Uterus (tissue), 4 donors: Measurements from ENCODE around the gene STPG4. TPM values are rescaled to one million over a fixed set of nuclear protein-coding genes. Genes with fewer than 3 reads are reported as not detected.

Experiments
- DNase-seq, 2 donors: peaks; one replicate each; pipeline ENCODE4 v3.0.0-alpha.2; 2019 to 2020
- H3K27ac ChIP-seq, 2 donors: fragments of 200-600 bp; sonication (generic); 1 replicate in 1 of 2; 2 replicates in 1 of 2; pipeline ENCODE4 v1.5.1; 2016 to 2018
- H3K27me3 ChIP-seq, 2 donors: fragments of 200-600 bp; sonication (generic); one replicate each; pipeline ENCODE4 v1.5.1; 2018 to 2019; ENCODE audit warnings: control low read depth in 1 of 2
- H3K36me3 ChIP-seq, 2 donors: fragments of 200-600 bp; sonication (generic); one replicate each; pipeline ENCODE4 v1.5.1; 2019; ENCODE audit warnings: control low read depth in 1 of 2
- H3K4me1 ChIP-seq, 2 donors: fragments of 200-600 bp; sonication (generic); one replicate each; pipeline ENCODE4 v1.5.1; 2018 to 2019; ENCODE audit warnings: control low read depth in 1 of 2
- H3K4me3 ChIP-seq, 2 donors: fragments of 200-600 bp; sonication (generic); 1 replicate in 1 of 2; 2 replicates in 1 of 2; pipeline ENCODE4 v1.5.1; 2018 to 2019; ENCODE audit warnings: mild to moderate bottlenecking in 1 of 2
- H3K9me3 ChIP-seq, 2 donors: fragments of 200-600 bp; sonication (generic); one replicate each; pipeline ENCODE4 v1.5.1; 2019; ENCODE audit warnings: control low read depth in 1 of 2
- POLR2A ChIP-seq, 2 donors: fragments of 450-650 bp; IDR thresholded peaks; one replicate each; pipeline ENCODE4 v1.6.1; 2016; ENCODE audit warnings: antibody characterized with exemption in 2 of 2, mild to moderate bottlenecking in 1 of 2, moderate library complexity in 1 of 2
- intact Hi-C: fragments of 100-400 bp; cut with DNase I; formaldehyde crosslinking; loops from one replicate; pipeline ENCODE4 v1.15.1; 2023; ENCODE audit warnings: low total_unique reads
- total RNA-seq, 4 donors: library from RNA; depleted of rRNA in 3 of 4; stranded (reverse); fragments of >200 nt in 3 of 4; gene quantifications; one replicate each; pipeline versions ENCODE4 v1.1.0 to v1.2.4, GENCODE V29; 2014 to 2023
- TF ChIP-seq, protein P1 (sequence below), 4 experiments: fragments of 200-600 bp in 2 of 4; fragments of 450-650 bp in 2 of 4; sonication (generic) in 2 of 4; IDR thresholded peaks; one replicate each; pipeline ENCODE4 v1.5.1; 2016 to 2019; ENCODE audit warnings: antibody characterized with exemption in 4 of 4, mild to moderate bottlenecking in 2 of 4, moderate library complexity in 1 of 4
- donor health status: DM: yes; HTN: yes; CAD: no.

The STPG4 gene
- total RNA-seq, 4 donors from 2014 or later = 1.0 TPM; not detected in 3

DNA sequence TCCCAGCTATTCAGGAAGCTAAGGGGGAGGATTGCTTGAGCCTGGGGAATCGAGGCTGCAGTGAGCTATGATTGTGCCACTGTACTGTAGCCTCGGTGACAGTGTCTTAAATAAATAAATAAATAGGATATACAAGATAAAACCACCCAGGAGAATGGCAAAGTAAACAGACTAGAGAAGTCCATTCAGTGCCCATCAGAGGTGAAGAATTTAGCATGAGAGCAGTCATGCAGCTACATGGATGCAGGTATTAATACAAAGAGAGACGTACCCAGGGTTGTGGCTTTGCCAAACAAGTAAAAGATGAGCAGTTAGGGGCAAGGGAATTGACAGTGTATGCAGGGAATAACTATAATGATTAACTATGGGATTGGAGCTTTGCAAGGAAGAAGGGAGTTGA, 8.1 kb downstream of the STPG4 start:
- intact Hi-C loops = no loop called here
- H3K4me1 ChIP-seq = no peaks in the 10 kb centered on the region
- TF ChIP-seq, protein P1, sequence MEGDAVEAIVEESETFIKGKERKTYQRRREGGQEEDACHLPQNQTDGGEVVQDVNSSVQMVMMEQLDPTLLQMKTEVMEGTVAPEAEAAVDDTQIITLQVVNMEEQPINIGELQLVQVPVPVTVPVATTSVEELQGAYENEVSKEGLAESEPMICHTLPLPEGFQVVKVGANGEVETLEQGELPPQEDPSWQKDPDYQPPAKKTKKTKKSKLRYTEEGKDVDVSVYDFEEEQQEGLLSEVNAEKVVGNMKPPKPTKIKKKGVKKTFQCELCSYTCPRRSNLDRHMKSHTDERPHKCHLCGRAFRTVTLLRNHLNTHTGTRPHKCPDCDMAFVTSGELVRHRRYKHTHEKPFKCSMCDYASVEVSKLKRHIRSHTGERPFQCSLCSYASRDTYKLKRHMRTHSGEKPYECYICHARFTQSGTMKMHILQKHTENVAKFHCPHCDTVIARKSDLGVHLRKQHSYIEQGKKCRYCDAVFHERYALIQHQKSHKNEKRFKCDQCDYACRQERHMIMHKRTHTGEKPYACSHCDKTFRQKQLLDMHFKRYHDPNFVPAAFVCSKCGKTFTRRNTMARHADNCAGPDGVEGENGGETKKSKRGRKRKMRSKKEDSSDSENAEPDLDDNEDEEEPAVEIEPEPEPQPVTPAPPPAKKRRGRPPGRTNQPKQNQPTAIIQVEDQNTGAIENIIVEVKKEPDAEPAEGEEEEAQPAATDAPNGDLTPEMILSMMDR (IDR thresholded peaks at IDR 0.05) = no peak
- TF ChIP-seq POLR2A (IDR thresholded peaks at IDR 0.05) = no peak
- H3K9me3 ChIP-seq = no peaks in the 10 kb centered on the region
- no peak for DNase-seq
- no peak overlapping the region for H3K4me3 ChIP-seq
- H3K36me3 ChIP-seq = no peaks in the 10 kb centered on the region
- no peaks in the 10 kb centered on the region for H3K27me3 ChIP-seq
- H3K27ac ChIP-seq = no peak overlapping the region

DNA sequence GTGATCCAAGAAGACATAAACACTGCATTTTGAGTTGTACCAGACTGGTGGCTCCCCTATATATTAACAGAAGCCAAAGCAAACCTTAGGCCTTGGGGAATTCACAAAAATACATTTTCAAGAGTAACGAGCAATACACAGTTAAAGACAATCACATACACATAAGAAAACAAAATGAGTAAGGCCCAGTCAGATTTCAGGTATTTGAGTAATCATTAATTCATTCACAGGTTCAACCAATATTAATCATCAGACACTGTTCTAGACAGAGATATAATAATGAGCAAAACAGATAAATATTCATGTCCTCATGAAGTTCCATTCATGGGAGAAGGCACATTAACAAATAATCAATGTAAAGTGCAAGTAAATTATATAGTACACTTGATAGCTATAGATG, 9.6 kb downstream of the STPG4 start:
- intact Hi-C loops = no loop called here
- Histone ChIP-seq H3K27me3 (no peaks in the 10 kb centered on the region), H3K27ac (no peak overlapping the region), H3K4me3 (no peak overlapping the region), H3K36me3 (no peaks in the 10 kb centered on the region), H3K9me3 (no peaks in the 10 kb centered on the region), H3K4me1 (no peaks in the 10 kb centered on the region)
- DNase-seq = no peak
- no peak for TF ChIP-seq POLR2A (IDR thresholded peaks at IDR 0.05)
- TF ChIP-seq, protein P1 (IDR thresholded peaks at IDR 0.05) = no peak

DNA sequence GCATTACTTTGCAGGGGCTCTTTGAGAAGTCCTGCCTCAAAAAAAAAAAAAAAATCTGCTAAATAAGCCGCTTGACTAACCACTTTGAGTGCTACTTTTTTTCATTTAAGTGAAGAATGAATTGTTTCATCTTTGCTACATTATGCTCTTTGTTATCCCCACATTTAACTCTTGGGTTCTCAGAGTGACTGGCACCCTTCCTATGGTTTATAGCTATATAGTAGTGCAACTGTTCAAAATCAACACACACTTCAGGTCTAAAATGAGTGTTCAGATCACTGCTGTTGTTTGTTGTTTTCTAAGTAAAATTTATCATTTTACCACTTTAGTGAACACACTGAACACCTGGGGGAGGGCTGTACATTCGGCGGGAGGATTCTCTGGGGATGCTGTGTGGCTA, 13.6 kb downstream of the STPG4 start:
- intact Hi-C loops = no loop called here
- H3K4me1 ChIP-seq = no peaks in the 10 kb centered on the region
- no peak for DNase-seq
- TF ChIP-seq POLR2A (IDR thresholded peaks at IDR 0.05) = no peak
- TF ChIP-seq, protein P1 (IDR thresholded peaks at IDR 0.05) = no peak
- H3K27ac ChIP-seq = no peak overlapping the region
- no peaks in the 10 kb centered on the region for H3K27me3 ChIP-seq
- no peaks in the 10 kb centered on the region for H3K9me3 ChIP-seq
- H3K36me3 ChIP-seq = no peaks in the 10 kb centered on the region
- H3K4me3 ChIP-seq = no peak overlapping the region

DNA sequence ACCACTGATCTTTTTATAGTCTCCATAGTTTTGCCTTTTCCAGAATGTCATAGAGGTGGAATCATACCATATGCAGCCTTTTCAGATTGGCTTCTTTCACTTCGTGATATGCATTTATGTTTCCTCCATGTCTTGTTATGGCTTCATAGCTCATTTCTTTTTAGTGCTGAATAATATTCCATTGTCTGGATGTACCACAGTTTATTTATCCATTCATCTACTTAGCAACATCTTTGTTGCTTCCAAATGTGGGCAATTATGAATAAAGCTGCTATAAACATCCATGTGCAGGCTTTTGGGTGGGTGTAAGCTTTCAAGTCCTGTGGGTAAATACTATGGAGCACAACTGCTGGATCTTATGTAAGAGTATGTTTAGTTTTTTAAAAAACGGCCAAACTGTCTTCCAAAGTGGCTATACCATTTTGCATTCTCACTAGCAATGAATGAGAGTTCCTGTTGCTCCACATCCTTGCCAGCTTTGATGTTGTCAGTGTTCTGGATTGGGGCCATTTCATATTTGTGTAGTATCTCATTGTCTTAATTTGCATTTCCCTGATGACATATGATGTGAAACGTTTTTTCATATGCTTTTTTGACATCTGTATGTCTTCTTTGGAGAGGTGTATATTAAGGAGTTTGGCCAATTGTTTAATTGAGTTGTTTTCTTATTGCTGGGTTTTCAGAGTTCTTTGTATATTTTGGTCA, 20.6 kb downstream of the STPG4 start:
- intact Hi-C loops = no loop called here
- H3K9me3 ChIP-seq = no peaks in the 10 kb centered on the region
- no peak overlapping the region for H3K27ac ChIP-seq
- H3K27me3 ChIP-seq = no peaks in the 10 kb centered on the region
- H3K36me3 ChIP-seq = no peaks in the 10 kb centered on the region
- no peak overlapping the region for H3K4me3 ChIP-seq
- no peak for DNase-seq
- TF ChIP-seq, protein P1 (IDR thresholded peaks at IDR 0.05) = no peak
- no peak for TF ChIP-seq POLR2A (IDR thresholded peaks at IDR 0.05)
- no peaks in the 10 kb centered on the region for H3K4me1 ChIP-seq

DNA sequence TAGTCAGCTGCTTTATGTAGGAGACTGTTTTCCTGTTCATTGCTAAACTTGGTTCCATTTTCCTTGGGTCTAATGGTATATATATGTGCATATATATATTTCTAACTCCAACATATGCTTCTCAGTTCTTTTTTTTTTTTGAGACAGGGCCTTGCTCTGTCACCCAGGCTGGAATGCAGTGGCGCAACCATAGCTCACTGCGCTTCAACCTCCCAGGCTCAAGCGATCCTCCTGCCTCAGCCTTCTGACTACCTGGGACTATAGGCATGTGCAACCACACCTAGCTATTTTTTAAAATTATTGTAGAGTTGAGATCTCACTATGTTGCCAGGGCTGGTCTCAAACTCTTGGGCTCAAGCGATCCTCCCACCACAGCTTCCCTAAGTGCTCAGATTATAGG, 22.1 kb downstream of the STPG4 start:
- DNase-seq = no peak
- no peaks in the 10 kb centered on the region for H3K36me3 ChIP-seq
- H3K27me3 ChIP-seq = no peaks in the 10 kb centered on the region
- no peak overlapping the region for H3K27ac ChIP-seq
- no peaks in the 10 kb centered on the region for H3K9me3 ChIP-seq
- no peak for TF ChIP-seq POLR2A (IDR thresholded peaks at IDR 0.05)
- TF ChIP-seq, protein P1 (IDR thresholded peaks at IDR 0.05) = no peak
- no peak overlapping the region for H3K4me3 ChIP-seq
- intact Hi-C loops = no loop called here
- no peaks in the 10 kb centered on the region for H3K4me1 ChIP-seq
